GM19372 (cell line): Measurements from ENCODE around the gene TENM3.

ENCODE experiments used
- ATAC-seq: cut with Tn5 transposase; IDR thresholded peaks from one replicate; pipeline ENCODE4 v1.9.1; 2021; ENCODE audit warnings: mild to moderate bottlenecking, low read depth, moderate library complexity; ENCODE audit not compliant: unreplicated experiment

TENM3 gene

GRCh38 chr4:182644683-182645050, 401.5 kb downstream of the TENM3 start:
- ATAC-seq: no peak

DNA sequence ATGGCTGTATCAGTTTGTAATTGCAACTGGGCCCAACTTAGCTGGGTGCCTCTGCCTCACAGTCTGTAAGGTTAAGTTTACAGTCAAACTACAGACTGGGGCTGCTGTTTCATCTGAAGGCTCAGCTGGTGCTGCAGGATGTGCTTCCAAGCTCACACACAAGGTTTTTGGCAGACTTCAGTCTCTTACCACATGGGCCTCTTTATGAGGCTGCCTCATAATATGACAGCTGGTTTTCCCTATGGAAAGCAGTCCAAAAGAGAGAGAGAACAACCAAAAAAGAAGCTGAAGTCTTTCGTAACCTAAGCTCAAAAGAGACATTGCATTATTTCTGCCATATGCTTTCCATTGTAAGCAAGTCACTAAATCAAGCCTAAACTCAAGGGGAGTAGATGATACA, 402.3 kb downstream of the TENM3 start:
- no peak for ATAC-seq

- no peak for ATAC-seq
These were observed 404.6 kb downstream of the TENM3 start for GRCh38 chr4:182647646-182648300.

- no peak for ATAC-seq
These were observed 405.6 kb downstream of the TENM3 start for GRCh38 chr4:182648766-182649165.

GRCh38 chr4:182649698-182650477, 406.7 kb downstream of the TENM3 start:
- no peak for ATAC-seq

DNA sequence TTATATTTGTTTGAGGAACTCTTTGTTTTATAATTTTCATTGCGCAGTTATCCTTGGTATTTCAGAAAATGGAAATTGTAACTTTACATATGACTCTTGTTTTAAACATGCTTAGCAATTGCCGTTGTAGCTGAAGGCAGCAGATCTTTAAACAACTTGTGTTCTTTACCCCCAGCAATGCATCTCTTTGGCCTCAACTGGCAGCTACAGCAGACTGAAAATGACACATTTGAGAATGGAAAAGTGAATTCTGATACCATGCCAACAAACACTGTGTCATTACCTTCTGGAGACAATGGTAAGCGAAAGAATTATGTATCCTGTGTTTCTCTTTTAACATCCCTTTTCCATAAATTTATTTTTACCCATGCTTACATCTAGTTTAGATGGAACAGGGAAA, 410.4 kb downstream of the TENM3 start:
- no peak for ATAC-seq

- no peak for ATAC-seq
These were observed 412.1 kb downstream of the TENM3 start for GRCh38 chr4:182655340-182655739.

DNA sequence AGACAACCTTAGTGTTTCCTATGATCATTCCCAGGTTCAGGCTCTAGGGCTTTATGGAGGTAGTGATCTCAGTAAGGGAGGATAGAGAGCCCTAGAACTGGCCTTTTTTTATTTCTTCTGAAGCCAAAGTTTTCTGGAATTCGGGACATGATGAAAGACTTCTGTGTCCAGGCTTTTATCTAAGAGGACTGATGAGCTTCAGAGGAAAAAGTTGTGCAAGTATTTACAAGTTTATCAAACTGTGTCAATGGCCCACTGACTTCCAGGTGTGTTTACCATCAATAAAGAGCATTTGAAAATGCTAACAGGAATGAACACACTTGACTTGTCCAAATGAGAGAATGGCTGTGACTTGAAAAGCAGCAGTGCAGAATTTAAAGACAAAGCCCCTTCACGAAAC, 419.3 kb downstream of the TENM3 start:
- ATAC-seq: no peak

- no peak for ATAC-seq
These were observed 428.0 kb downstream of the TENM3 start for GRCh38 chr4:182671231-182671630.

- no peak for ATAC-seq
These were observed 428.5 kb downstream of the TENM3 start for GRCh38 chr4:182671749-182672148.

DNA sequence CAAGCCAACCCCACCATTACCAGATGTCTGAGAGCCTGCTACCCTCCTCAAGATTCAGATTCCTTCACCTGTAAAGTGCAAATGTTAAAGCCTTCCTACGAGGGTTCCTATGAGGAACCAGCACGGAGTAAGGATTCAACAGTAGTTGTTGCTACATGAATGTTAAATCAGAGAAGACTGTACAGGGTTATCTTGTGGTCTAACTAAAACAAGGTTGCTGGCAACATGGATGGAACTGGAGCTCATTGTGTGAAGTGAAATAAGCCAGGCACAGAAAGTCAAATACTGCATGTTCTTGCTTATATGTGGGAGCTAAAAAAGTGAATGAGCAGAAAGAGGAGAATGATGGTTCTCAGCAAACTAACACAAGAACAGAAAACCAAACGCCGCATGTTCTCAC, 435.4 kb downstream of the TENM3 start:
- no peak for ATAC-seq

GRCh38 chr4:182679533-182679932, 436.3 kb downstream of the TENM3 start:
- no peak for ATAC-seq

- no peak for ATAC-seq
These were observed 437.0 kb downstream of the TENM3 start for GRCh38 chr4:182680234-182680653.

DNA sequence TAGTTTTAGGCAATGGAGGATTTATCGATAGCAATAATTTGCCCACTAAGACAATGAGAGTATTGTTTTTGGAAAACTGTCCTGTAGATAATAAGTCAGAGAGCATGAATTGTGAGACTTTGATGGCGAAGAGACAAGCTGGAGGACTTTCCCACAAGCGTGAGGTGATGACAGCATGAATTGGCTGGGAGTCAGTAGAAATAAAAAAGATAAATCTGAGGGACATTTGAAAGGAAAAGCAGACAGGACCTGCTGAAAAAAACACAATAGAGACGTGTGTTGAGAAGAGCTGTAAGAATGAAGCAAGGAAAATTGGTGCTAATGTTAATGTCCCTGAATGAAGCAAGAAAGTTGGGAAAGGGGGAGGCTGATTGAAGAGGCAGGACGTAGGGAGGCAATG, 440.5 kb downstream of the TENM3 start:
- no peak for ATAC-seq

GRCh38 chr4:182684796-182685195, 441.6 kb downstream of the TENM3 start:
- ATAC-seq: no peak

DNA sequence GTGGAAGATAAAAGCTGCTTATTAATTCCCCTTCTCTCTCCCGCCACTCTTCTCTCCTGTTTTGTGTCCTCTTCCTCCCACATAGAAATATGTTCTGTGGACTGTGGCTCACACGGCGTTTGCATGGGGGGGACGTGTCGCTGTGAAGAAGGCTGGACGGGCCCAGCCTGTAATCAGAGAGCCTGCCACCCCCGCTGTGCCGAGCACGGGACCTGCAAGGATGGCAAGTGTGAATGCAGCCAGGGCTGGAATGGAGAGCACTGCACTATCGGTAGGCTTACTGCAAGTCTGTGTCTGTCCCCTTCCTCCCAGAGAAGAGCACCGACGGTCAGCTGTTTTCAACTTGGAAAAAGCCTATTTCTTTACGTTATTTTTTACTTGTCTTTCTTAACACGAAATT, 444.9 kb downstream of the TENM3 start:
- no peak for ATAC-seq

- no peak for ATAC-seq
These were observed 451.3 kb downstream of the TENM3 start for GRCh38 chr4:182694551-182694950.

GRCh38 chr4:182695009-182695408, 451.8 kb downstream of the TENM3 start:
- no peak for ATAC-seq

DNA sequence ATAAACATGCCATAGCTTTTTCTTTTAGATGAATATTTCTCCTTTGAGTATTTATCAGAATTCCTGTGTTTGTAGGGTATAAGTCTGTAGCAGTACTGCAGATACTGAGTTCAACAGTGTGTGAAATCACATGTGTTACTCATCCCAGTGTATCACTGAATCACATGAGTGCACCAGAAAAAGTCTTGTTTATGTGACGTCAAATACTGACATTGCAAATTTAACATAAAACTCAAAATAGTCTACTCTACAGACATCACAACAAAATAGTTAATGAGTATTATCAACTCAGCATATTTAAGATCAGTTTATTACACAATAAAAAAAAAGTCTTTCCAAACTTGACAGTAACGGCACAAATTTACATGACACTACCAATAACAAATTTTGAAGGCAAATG, 452.6 kb downstream of the TENM3 start:
- no peak for ATAC-seq

- no peak for ATAC-seq
These were observed 453.9 kb downstream of the TENM3 start for GRCh38 chr4:182697094-182697493.

DNA sequence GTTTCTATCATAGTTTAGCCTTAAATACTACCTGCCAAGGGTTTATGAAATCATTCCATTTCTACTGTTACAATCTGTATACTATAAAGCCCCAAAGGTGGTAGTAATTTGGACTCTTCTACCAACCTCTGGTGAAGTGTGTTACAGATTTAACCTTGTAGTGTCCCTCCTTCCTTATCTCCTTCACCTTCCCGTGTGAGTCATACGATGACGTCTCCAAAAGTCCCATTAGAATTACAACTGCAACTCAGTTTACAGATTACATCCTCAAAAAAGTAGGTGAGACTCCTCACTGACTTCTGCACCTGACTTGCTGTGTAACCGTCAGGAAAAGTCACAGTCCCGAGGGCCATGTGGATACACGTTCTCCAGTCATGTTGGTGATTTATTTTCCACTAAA, 455.0 kb downstream of the TENM3 start:
- no peak for ATAC-seq

GRCh38 chr4:182699201-182699600, 456.0 kb downstream of the TENM3 start:
- no peak for ATAC-seq
